CD4-positive, alpha-beta T cell treated with Interferon gamma for 1 hour (primary cell): ENCODE data around the gene PTOV1.

Source experiments
- DNase-seq: peaks from one replicate; pipeline ENCODE4 v3.0.0-alpha.2; 2020

Gene PTOV1

DNA sequence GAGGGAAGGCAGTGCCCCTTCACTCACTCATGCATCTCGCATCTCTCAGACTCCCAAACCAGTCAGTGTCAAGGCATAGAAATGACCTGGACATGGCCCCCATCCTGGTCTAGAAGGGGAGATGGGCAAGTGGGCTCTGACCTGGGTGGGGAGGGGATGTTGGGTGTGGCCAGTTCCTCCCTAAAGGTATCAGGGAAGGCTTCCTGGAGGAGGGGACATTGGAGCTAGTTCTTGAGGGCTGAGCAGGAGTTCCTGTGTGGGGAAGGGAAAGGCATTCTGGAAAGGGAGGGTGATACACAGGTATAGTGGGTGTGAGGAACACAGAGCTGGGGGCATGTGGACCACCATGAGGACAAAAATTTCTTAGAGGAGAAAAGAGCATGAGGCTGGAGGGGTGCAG, 41.8 kb downstream of the PTOV1 start:
- no peak for DNase-seq

DNA sequence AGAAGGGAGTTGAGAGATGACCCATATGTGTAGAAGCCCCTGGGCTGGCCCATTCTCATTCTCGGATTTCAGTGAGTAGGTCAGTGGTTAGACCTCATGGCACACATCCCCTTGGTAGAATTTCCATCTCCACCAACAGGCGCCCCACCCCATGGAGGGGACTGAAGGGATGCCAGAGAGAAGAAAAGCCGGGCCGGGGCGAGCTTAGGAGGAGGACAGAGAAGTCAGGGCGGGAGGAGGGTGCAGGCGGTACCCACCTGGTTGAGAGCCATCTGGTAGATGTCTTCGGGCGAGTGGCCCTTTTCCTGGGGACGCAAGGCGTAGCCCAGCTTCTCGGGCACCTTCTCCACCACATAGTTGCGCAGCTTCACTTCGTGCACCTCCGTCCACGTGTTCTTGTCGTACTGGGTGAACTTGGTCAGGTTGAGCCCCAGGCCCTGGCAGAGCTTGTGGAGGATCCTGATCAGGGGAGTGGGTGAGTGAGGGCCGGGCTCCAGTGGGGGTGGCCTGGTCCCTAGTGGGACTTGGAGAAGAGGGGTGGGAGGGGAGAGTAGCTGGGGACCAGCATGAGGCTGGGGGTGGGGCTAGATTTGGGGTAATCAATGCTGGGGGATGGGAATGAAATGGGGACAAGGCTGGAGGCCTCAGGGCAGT, 43.2 kb downstream of the PTOV1 start:
- DNase-seq = no peak

DNA sequence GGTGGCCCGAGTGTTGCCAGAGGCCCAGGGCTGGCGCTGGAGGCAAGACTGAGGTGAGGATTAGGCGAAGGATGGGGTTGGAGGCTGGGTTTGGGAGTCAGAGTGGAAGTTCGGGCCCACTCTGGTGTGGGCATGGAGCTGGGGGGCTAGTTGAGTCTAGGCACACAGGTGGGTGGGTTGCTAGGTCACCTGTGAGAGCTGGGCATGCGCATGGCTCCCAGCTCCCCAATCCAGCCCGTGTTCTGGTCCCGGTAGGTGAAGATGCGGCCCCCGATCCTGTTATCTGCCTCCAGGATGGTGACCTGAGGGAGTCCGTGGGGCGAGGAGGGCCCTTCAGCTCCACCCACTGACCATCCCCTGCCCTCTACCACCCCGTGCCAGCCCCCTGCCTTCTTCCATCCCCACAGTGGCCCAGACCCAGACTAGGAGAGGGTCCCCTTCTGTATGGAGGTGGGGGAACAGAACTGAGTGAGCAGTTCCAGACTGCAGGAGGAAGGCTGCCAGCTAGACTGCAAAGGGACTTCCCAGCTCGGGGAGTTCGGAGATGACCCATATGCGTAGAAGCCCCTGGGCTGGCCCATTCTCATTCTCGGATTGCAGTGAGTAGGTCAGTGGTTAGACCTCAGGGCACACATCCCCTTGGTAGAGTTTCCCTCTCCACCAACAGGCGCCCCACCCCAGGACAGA, 44.1 kb downstream of the PTOV1 start:
- DNase-seq = peak; percentile 56

DNA sequence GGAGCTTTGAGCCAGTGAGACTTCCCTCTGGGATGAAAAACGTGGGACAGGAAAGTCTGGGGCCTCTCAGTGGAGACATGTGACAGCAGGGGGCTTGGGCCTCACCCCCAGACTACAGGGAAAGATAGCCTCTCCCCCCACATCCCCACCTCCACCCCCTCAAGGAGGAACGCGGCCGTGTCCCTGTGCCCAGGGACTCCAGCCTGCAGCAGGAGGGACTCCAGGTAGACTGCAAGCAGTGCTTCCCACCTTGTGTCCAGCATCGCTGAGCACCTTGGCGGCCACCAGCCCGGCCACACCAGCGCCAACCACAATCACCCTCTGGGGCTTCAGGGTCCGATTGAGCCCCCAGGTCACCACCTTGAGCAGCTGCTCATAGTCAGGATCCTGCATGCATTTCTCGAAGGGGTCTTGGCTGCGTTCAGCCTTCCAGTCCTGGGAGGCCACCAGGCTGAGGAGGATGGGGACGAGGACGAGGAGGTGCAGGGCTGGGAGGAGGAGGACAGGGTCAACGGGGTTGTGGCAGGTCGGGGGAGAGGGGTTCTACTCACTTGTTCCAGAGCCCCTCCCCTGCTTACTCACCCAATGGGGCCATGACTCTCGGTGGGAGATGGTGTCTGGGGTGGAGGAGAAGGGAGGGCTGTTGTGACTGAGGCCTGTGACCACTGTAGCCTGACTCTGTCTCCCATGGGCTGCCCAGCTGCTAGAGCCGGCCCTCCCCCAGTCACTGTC, 44.8 kb downstream of the PTOV1 start:
- no peak for DNase-seq

DNA sequence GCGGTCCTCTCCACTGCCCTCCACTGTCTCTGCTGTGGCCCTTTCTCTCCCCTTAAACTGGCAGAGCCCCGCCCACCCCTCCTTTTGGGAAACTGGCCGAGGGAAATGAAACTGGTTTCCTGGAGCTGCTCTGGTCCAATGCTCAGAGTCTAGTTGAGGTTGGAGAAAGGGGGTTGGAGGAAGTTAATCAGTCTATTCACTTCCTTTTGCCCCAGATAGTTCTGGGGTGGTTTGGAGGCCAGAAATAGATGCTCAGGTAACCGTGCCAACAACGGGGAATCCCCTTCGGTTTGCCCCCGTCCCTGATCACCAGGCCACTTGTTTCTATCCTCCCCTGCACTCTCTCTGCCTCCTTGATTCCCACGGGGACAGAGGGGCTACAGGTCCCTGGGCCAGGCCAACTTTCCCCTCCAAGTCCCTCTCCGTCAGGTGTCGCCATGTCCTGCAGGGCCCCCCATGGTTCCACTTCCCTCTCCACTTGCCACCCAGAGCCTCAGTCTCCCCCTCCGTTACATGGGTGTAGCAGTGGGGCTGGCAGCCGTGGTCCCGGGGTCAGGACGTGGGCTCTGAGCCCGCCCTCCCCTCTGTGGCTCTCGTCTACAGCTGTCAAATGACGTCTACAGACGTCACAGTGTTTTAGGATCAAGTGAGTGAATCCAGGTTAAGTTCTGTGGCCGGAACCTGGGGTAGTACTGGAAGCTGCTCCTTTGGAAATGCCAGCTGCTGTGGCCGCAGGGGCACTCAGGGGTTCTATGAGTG, 46.1 kb downstream of the PTOV1 start, which contains the start of gene IL4I1:
TSS of gene IL4I1 (minus strand) at position 25 of the 759 bp plus-strand sequence. CDS start 727 bp downstream, outside the sequence.
- peak; percentile 79 for DNase-seq

DNA sequence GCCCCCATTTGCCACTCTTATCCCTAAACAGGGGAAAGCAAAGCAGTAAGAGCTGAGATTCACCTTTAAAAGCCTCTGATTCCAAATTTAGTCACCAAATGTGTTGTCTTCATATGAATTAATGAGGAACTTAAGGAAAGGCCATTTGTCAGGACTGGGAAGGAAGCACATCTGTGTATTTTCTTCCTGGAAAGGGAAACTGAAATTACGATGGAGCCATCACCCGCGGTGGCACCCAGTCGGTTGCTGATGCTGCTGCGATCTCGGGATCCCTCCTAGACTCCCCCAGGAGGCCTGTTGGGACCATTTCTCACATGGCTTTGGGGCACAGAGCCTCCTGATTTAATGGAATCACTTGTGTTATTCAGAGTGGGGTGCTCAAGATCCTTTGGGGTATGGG, 53.2 kb downstream of the PTOV1 start:
- no peak for DNase-seq

DNA sequence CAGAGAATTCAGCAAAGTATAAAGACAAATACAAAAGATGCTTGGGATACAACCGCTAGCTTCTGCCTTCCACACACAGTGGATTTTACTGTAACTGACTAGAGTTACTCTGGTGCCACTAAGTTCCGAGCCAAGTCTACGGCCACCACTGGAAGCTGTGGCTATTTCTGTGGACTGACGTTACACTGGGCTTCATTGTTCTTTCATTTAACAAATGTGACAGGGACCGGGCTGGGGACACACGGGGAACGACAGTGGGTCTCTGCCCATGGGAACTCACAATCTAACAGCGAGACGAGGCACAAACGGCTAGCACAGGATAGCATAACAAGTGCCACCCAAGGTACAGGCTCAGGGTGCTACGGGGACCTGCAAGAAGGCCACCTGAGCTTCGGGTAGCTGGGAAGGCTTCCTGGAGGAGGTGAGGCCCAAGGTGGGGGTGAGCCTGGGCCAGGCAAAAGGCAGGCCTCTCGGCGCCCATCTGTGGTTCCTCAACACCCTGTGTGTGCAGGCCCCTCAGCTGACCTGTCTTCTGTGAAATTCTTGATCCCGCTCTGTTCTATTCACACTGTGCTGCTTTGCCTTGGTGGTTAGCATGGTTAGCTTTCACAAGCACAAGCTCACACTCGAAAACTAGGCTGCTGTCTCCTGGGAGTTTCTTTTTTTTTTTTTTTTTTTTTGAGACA, 56.1 kb downstream of the PTOV1 start:
- DNase-seq = no peak

DNA sequence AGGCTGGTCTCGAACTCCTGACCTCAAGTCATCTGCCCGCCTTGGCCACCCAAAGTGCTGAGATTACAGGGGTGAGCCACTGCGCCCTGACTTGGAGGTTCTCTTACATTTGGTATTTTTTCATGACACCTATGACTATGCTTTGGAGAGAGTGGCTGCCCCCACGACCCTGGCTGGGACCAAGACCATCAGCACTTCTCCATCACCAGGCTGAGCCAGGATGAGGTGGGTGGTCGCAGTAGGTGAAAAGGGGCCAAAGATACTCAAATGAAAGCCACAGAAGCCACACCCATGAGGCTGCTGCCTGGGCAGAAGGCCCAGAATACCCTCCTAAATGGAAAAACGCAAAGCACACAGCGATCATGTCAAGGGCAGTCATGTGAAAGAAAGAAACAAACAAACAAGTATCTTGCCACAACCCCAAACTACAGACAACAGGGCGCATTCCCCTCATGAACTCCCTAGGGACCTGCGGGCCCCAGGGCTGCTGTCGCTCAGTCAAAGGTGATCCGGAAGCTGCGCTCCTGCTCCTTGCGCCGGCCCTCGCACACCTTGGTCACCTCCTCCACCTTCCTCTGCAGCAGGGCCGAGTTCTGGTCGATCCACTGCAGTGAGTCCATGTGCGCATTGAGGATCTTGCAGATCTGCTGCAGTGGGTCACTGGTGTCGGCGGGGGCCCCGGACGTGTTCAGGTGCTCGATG, 56.9 kb downstream of the PTOV1 start:
- DNase-seq = peak; percentile 31

DNA sequence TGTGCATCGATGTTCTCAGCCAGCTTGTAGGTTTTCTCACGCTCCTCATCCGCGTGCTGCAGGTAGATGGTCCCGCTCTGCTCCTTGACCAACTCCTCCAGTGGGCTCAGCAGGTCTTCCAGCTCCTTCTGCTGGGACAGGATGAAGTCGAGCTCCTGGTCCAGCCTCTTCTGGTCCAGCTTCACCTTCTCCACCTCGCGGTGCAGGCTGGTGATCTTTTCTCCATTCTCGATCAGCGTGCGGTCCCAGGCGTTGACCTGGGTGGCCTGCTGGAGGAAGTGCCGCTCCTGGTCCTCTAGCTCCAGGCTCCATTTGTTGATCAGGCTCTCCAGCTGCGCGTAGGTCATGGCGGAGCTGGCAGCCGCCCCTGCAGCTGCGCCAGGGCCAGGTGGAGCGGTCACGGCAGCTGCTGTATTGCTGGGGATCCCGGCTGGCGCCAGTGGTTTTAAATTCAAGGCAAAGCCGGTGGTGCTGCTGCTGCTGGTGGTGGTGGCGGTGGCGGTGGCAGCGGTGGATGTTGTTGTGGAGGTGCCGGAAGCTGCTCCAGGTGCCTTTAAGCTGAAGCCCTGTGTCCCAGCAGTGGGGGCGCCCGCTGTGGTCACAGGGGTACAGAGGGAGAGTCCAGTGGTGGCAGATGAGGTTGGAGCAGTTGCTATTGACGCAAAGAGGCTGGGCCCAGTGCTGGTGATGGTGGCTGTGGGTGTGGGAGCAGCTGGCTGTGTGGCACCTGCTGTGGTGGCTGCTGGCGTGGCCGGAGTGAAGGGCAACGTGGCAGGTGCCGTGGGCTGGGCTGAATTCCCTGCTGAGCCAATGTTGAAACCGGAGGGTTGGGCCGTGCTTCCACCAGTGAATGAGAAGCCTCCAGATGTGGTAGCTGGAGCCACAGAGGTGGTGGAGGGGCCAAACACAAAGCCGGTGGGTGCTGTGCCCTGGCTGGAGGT, 57.8 kb downstream of the PTOV1 start:
- no peak for DNase-seq

DNA sequence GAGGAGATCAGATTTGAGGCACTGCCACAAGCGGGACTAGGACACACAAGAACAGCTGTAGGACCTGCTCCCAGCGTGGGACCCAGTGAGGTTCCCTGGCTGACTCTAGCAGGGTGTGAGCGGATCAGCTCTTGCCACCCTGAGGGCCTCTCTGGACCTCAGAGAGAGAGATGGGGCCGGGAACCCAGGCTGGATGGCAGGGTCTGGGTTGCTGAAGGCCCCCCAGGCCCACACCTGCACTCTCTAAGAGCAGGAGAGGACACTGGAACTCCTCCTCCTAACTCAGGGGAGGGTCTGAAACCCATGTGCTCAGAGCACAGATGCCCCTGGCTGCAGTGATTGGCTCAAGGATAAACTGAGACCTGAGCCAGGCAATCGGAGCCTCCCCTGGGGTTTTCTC, 59.2 kb downstream of the PTOV1 start:
- DNase-seq = no peak
